ENCODE data around the gene UNG. TPM values are rescaled to one million over a fixed set of nuclear protein-coding genes. Genes with fewer than 3 reads are reported as not detected.
A peak's percentile ranks its signal among the peaks of the same experiment; 100 is the strongest.

The UNG gene
- total RNA-seq, 2 experiments from 2014 or later, result 3.3 to 3.6 TPM

GRCh38 chr12:109157986-109158385 is 60.6 kb downstream of the UNG start:
- no peaks in the 10 kb centered on the region for H3K9me3 ChIP-seq (ENCODE audit: control insufficient read depth in 1 of 2, insufficient read depth in 1 of 2, low read length in 2 of 2)
- ChIA-PET POLR2A (no interaction called here), CTCF (no interaction called here)
- Mint-ChIP-seq H3K27me3 (no peaks in the 10 kb centered on the region), H3K4me3 (peak overlapping the region; percentile 15), H3K9me3 (no peaks in the 10 kb centered on the region), H3K36me3 (ENCODE audit: low read depth) (no peaks in the 10 kb centered on the region), H3K27ac (no peak overlapping the region), H3K4me1 (ENCODE audit: low read depth) (peaks cover 21% of the 10 kb centered on the region)
- no peak overlapping the region for H3K27ac ChIP-seq (ENCODE audit: low read depth in 1 of 2, low read length in 2 of 2)
- no peak for TF ChIP-seq CTCF (IDR thresholded peaks at IDR 0.05)
- intact Hi-C loops (cut with DNase I, micrococcal nuclease), result loop anchor here in 1 of 2 experiments (5.0 to 10.0 kb wide), 3 partner anchors 554 to 1843 kb away; partner anchors contain the start of genes FAM222A and PWP1
- H3K4me1 ChIP-seq (ENCODE audit: insufficient read depth, low read length), result peaks cover 16% of the 10 kb centered on the region
- no peak overlapping the region for H3K4me3 ChIP-seq (ENCODE audit: low read length)
- H3K36me3 ChIP-seq (ENCODE audit: insufficient read depth, low read length), result no peaks in the 10 kb centered on the region
- no peak for DNase-seq
- ATAC-seq (ENCODE audit: poor library complexity), result no peak
- no peaks in the 10 kb centered on the region for H3K27me3 ChIP-seq (ENCODE audit: control insufficient read depth in 1 of 2, insufficient read depth in 2 of 2, low read length in 2 of 2)

GRCh38 chr12:109160433-109160832 is 63.0 kb downstream of the UNG start:
- no peaks in the 10 kb centered on the region for H3K9me3 ChIP-seq (ENCODE audit: control insufficient read depth in 1 of 2, insufficient read depth in 1 of 2, low read length in 2 of 2)
- Mint-ChIP-seq H3K27me3 (no peaks in the 10 kb centered on the region), H3K4me1 (ENCODE audit: low read depth) (peaks cover 9% of the 10 kb centered on the region), H3K9me3 (no peaks in the 10 kb centered on the region), H3K36me3 (ENCODE audit: low read depth) (peaks cover 11% of the 10 kb centered on the region), H3K4me3 (no peak overlapping the region), H3K27ac (no peak overlapping the region)
- H3K27me3 ChIP-seq (ENCODE audit: control insufficient read depth in 1 of 2, insufficient read depth in 2 of 2, low read length in 2 of 2), result no peaks in the 10 kb centered on the region
- POLR2A ChIA-PET, result no interaction called here
- intact Hi-C loops (cut with DNase I, micrococcal nuclease), result no loop called here
- no peaks in the 10 kb centered on the region for H3K36me3 ChIP-seq (ENCODE audit: insufficient read depth, low read length)
- H3K4me3 ChIP-seq (ENCODE audit: low read length), result no peak overlapping the region
- no peak for ATAC-seq (ENCODE audit: poor library complexity)
- CTCF ChIA-PET, result interaction anchor here (1.0 kb wide), 1 partner anchor 49 kb away, joined by 3 read pairs; no protein-coding TSS in a partner anchor
- peaks cover 3% of the 10 kb centered on the region for H3K4me1 ChIP-seq (ENCODE audit: insufficient read depth, low read length)
- TF ChIP-seq CTCF (IDR thresholded peaks at IDR 0.05), result no peak
- no peak for DNase-seq
- no peak overlapping the region for H3K27ac ChIP-seq (ENCODE audit: low read depth in 1 of 2, low read length in 2 of 2)

Other genes starting within 250 kb of the UNG start
- 10 to 100 TPM; 21.1 to 24.2 TPM for gene SSH1, start 240.0 kb upstream of the UNG start, total RNA-seq
- gene DAO, start 217.5 kb upstream of the UNG start, total RNA-seq, result not detected
- not detected for gene SVOP, start 76.5 kb upstream of the UNG start, total RNA-seq
- 10 to 100 TPM; 21.8 to 23.0 TPM for gene USP30, start 45.0 kb upstream of the UNG start, total RNA-seq
- 10 to 100 TPM; 12.8 to 14.0 TPM for gene ALKBH2, start 4.1 kb upstream of the UNG start, total RNA-seq
- gene ACACB, start 19.0 kb downstream of the UNG start, total RNA-seq, result 10 to 100 TPM; 30.3 to 32.2 TPM
- not detected for gene FOXN4, start 211.7 kb downstream of the UNG start, total RNA-seq